ENCODE results near the gene C6orf118. TPM values are rescaled to one million over a fixed set of nuclear protein-coding genes. Genes with fewer than 3 reads are reported as not detected.

Gene C6orf118
- total and polyA plus RNA-seq, 9 of the 15 experiments (the other 6 are each of a cell fraction or from before 2014, with no cell fraction given), result not detected

GRCh38 chr6:165266191-165266590 is 43.2 kb downstream of the C6orf118 start:
- Histone ChIP-seq H3K36me3 (ENCODE audit: control insufficient read depth, insufficient read depth, low read length) (no peaks in the 10 kb centered on the region), H3K9me3 (replicated peaks; ENCODE audit: control insufficient read depth, insufficient read depth, low read depth, low read length) (peaks cover 2% of the 10 kb centered on the region; the same call in 1 of the 2 replicates), H3K4me3 (no peak overlapping the region), H3K4me1 (replicated peaks in 1 of 2; ENCODE audit: control insufficient read depth in 2 of 2, insufficient read depth in 2 of 2, low read length in 2 of 2) (no peaks in the 10 kb centered on the region), H3K27ac (ENCODE audit: extremely low read depth, low read depth, low read length) (no peak overlapping the region), H4K20me1 (replicated peaks; ENCODE audit: control insufficient read depth, insufficient read depth, low read length) (no peaks in the 10 kb centered on the region), H3K4me2 (ENCODE audit: insufficient read depth, low read length) (no peak overlapping the region), H2AFZ (ENCODE audit: low read depth, low read length) (no peak overlapping the region), H3K9ac (ENCODE audit: insufficient read depth in 1 of 2, low read depth in 2 of 2, low read length in 2 of 2) (no peak overlapping the region), H3K27me3 (ENCODE audit: control insufficient read depth in 2 of 2, insufficient read depth in 2 of 2, low read length in 2 of 2) (no peaks in the 10 kb centered on the region), H3K79me2 (ENCODE audit: control insufficient read depth, insufficient read depth, low read length) (no peaks in the 10 kb centered on the region), H3K9me1 (ENCODE audit: control insufficient read depth, insufficient read depth, low read length) (no peaks in the 10 kb centered on the region)
- TF ChIP-seq CAMTA2 (CRISPR knock-in tag; conservative IDR thresholded peaks at IDR 0.05) (no peak), RERE (CRISPR knock-in tag; IDR thresholded peaks at IDR 0.05; ENCODE audit: borderline replicate concordance) (no peak), JUN (IDR thresholded peaks at IDR 0.05; ENCODE audit: borderline replicate concordance, low read depth, low read length) (no peak), JUN (CRISPR knock-in tag; IDR thresholded peaks at IDR 0.05; ENCODE audit: borderline replicate concordance) (no peak), PYGO2 (tag; IDR thresholded peaks at IDR 0.05) (no peak), HDAC6 (IDR thresholded peaks at IDR 0.05; ENCODE audit: low read depth, low read length) (no peak), ZNF316 (IDR thresholded peaks at IDR 0.05) (no peak), MLLT1 (IDR thresholded peaks at IDR 0.05) (no peak)
- WGBS (ENCODE audit: insufficient coverage, low coverage, missing lambda C conversion rate), result under 1% methylated on average over 5 of the region's 5 CpGs
- in situ Hi-C loops (cut with MboI), result no loop called here
- DNase-seq (ENCODE audit: extremely low read depth in 1 of 4, low spot score in 3 of 4) (no peak), FAIRE-seq (no peak), ATAC-seq (no peak)
- ChIA-PET CTCF (ENCODE audit: low intra/inter-chr PET ratio) (no interaction called here), POLR2A (interaction anchor here (0.6 kb wide), 1 partner anchor 257 kb away, joined by 3 read pairs; no protein-coding TSS in a partner anchor)
- intact Hi-C loops (cut with micrococcal nuclease), result no loop called here
- no TSS peak for BruUV-seq (replicated peaks)

All from K562 (cell line).